Lower lobe of right lung (tissue), 2 donors: ENCODE data around the gene COL1A2. TPM values are rescaled to one million over a fixed set of nuclear protein-coding genes. Genes with fewer than 3 reads are reported as not detected.

Source experiments
- ATAC-seq, 2 donors: fragments of 200-7000 bp; cut with Tn5 transposase; one replicate each; pipeline ENCODE4 v1.9.1; 2020 to 2022; ENCODE audit warnings: mild to moderate bottlenecking in 2 of 2, moderate library complexity in 2 of 2
- DNase-seq: peaks from one replicate; pipeline ENCODE4 v3.0.0-alpha.2; 2020
- H3K27ac ChIP-seq: fragments of 200-600 bp; one replicate; pipeline ENCODE4 v1.8.0; 2022
- H3K27me3 ChIP-seq: fragments of 200-600 bp; one replicate; pipeline ENCODE4 v1.8.0; 2022; ENCODE audit warnings: low read depth
- H3K36me3 ChIP-seq: fragments of 200-600 bp; one replicate; pipeline ENCODE4 v1.8.0; 2022; ENCODE audit warnings: mild to moderate bottlenecking
- H3K4me1 ChIP-seq: fragments of 200-600 bp; one replicate; pipeline ENCODE4 v1.8.0; 2022
- H3K4me3 ChIP-seq: fragments of 200-600 bp; one replicate; pipeline ENCODE4 v1.8.0; 2022; ENCODE audit warnings: mild to moderate bottlenecking
- H3K9me3 ChIP-seq: fragments of 200-600 bp; one replicate; pipeline ENCODE4 v1.8.0; 2022
- intact Hi-C: fragments of 100-400 bp; cut with DNase I; formaldehyde crosslinking; loops from one replicate; pipeline ENCODE4 v1.11.0; 2022
- total RNA-seq: library from RNA; stranded (reverse); fragmentation: NEBNext Ultra II Directional; extraction: Animal tissue kit (Norgen Biotek cat#: 25700); gene quantifications from one replicate; pipeline ENCODE4 v1.2.1, GENCODE V29; 2021
- TF ChIP-seq, protein P1 (sequence below): fragments of 200-600 bp; IDR thresholded peaks from one replicate; pipeline ENCODE4 v1.8.0; 2022; ENCODE audit warnings: antibody characterized with exemption, mild to moderate bottlenecking
- donor health status: DM: no; HTN: yes; CAD: no; lungs with severe emphysema.

COL1A2 gene
- total RNA-seq, 1 donor from 2014 or later = 252 TPM

DNA sequence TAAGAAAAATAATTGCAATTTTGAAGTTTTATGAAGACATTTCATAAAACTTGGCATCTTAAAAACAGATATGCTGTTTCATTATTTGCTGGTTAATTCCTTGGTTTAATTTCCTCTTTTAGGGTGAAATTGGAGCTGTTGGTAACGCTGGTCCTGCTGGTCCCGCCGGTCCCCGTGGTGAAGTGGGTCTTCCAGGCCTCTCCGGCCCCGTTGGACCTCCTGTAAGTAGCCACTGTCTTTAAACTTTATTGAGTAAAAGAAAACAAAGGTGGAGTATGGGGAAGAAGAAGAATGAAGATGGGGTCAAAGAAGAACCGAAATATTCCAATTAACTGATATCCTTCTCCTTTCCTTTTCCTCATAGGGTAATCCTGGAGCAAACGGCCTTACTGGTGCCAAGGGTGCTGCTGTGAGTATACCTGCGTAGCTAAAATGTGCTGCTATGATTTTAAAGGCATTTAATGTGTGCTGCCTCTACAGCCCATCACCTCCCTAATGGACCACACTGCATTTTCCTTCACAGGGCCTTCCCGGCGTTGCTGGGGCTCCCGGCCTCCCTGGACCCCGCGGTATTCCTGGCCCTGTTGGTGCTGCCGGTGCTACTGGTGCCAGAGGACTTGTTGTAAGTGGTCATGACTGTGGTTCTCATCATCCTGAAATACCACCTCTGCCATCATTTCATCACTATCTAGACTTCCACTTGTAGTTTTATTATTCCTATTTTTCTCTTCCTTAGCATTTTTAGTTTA is 14.7 kb downstream of the COL1A2 start:
- Histone ChIP-seq H3K27ac (no peak overlapping the region), H3K36me3 (peaks cover 70% of the 10 kb centered on the region), H3K4me1 (peaks cover 8% of the 10 kb centered on the region), H3K9me3 (no peaks in the 10 kb centered on the region), H3K27me3 (no peaks in the 10 kb centered on the region), H3K4me3 (no peak overlapping the region)
- ATAC-seq = no peak
- TF ChIP-seq, protein P1, sequence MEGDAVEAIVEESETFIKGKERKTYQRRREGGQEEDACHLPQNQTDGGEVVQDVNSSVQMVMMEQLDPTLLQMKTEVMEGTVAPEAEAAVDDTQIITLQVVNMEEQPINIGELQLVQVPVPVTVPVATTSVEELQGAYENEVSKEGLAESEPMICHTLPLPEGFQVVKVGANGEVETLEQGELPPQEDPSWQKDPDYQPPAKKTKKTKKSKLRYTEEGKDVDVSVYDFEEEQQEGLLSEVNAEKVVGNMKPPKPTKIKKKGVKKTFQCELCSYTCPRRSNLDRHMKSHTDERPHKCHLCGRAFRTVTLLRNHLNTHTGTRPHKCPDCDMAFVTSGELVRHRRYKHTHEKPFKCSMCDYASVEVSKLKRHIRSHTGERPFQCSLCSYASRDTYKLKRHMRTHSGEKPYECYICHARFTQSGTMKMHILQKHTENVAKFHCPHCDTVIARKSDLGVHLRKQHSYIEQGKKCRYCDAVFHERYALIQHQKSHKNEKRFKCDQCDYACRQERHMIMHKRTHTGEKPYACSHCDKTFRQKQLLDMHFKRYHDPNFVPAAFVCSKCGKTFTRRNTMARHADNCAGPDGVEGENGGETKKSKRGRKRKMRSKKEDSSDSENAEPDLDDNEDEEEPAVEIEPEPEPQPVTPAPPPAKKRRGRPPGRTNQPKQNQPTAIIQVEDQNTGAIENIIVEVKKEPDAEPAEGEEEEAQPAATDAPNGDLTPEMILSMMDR = no peak
- intact Hi-C loops = no loop called here
- DNase-seq = no peak

DNA sequence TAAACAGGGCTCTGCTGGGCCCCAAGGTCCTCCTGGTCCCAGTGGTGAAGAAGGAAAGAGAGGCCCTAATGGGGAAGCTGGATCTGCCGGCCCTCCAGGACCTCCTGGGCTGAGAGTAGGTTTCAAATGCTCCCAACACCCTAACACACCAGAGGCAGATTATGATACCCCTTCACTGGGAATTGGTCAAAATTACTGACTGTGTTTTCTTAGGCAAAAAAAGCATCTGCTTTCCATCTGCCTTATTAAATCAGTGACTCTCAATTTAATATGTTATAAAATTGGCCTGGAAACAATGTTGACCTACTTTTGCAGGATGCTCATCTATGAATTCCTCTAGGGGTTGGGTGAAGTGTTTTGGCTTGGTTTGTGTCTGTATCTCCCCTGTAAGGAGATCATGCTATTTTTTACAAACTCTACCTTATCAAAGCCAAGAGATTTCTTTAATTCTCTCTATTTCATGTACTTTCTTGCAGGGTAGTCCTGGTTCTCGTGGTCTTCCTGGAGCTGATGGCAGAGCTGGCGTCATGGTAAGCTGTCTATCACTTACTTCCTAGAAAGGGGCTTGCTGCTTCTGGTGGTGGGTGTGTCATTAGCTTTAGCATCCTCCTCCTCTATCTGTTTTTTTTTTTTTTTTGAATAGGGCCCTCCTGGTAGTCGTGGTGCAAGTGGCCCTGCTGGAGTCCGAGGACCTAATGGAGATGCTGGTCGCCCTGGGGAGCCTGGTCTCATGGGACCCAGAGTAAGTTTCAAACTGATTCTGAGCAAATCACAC is 15.9 kb downstream of the COL1A2 start:
- peaks cover 60% of the 10 kb centered on the region for H3K36me3 ChIP-seq
- no peak overlapping the region for H3K4me3 ChIP-seq
- ATAC-seq (no peak), DNase-seq (no peak)
- no peaks in the 10 kb centered on the region for H3K9me3 ChIP-seq
- intact Hi-C loops = no loop called here
- no peaks in the 10 kb centered on the region for H3K27me3 ChIP-seq
- TF ChIP-seq, protein P1 = no peak
- peaks cover 8% of the 10 kb centered on the region for H3K4me1 ChIP-seq
- H3K27ac ChIP-seq = no peak overlapping the region

DNA sequence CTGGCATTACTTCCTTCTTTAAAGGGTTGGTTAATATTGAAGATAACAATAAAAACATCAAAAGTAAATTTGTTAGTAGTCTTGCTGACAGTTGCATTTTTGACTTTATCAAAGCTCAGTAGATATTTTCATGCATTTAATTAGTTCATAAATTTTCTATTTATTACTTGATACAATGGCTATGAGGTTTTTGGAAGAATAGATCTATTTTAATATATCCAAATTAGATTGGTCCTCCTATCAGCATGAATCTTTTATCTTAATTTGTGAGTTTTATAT is 16.4 kb downstream of the COL1A2 start:
- ATAC-seq = no peak
- H3K36me3 ChIP-seq = peaks cover 59% of the 10 kb centered on the region
- no peak overlapping the region for H3K4me3 ChIP-seq
- no peaks in the 10 kb centered on the region for H3K9me3 ChIP-seq
- DNase-seq = no peak
- H3K27ac ChIP-seq = no peak overlapping the region
- TF ChIP-seq, protein P1 = no peak
- H3K27me3 ChIP-seq = no peaks in the 10 kb centered on the region
- peaks cover 8% of the 10 kb centered on the region for H3K4me1 ChIP-seq
- intact Hi-C loops = no loop called here

DNA sequence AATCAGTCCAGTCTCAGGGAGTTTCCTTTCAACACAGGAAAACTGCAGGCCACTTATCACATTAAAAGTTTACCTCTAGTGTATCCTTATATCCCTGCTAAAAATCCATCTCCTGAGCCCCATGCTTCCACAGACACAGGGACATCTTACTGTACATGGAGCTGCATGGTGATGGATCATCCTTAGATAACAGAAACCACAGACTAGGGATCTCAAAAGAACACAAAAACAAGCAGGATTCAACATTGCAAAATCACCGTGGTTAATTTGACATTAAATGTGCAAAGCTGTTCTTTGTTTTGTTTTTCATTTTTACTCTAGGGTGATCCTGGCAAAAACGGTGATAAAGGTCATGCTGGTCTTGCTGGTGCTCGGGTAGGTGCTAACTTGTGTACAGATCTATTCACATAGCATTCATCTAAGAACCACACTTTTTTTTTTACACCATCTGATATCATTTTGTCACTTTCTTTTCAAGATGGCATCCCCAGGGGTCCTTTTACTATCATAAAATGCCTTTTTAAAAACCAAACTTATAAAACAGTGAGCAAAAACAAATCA is 18.1 kb downstream of the COL1A2 start:
- no peak overlapping the region for H3K4me3 ChIP-seq
- ATAC-seq = no peak
- H3K27ac ChIP-seq = no peak overlapping the region
- intact Hi-C loops = no loop called here
- H3K4me1 ChIP-seq = peaks cover 8% of the 10 kb centered on the region
- DNase-seq = no peak
- H3K9me3 ChIP-seq = no peaks in the 10 kb centered on the region
- TF ChIP-seq, protein P1 = no peak
- H3K27me3 ChIP-seq = no peaks in the 10 kb centered on the region
- peaks cover 67% of the 10 kb centered on the region for H3K36me3 ChIP-seq

DNA sequence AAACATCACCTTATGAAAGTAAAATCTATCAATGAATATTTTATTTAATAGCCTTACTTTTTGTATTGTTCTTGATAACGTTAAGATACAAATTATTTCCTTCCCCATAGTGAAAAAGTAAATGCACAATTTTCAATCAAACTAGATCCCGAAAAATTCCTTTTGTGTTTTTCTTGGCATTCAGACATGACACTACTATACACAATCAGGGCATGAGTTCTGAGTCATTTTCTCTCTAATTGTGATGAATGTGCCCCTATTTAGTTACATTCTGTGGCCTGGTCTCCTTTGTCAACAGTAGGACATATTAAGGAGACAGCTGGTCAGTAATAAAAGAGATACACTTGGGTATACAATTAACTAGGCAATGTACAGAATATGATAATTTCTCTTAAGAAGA is 19.8 kb downstream of the COL1A2 start:
- Histone ChIP-seq H3K36me3 (peaks cover 74% of the 10 kb centered on the region), H3K4me3 (no peak overlapping the region), H3K27me3 (no peaks in the 10 kb centered on the region), H3K9me3 (no peaks in the 10 kb centered on the region), H3K4me1 (peaks cover 5% of the 10 kb centered on the region), H3K27ac (no peak overlapping the region)
- no peak for DNase-seq
- intact Hi-C loops = no loop called here
- TF ChIP-seq, protein P1 = no peak
- no peak for ATAC-seq
